KG1 (cell line): ENCODE results near the gene UAP1L1.
"Not testable (repeated sequence)": the region's sequence is repeated elsewhere in the genome, so short reads cannot be mapped to it uniquely, and the experiment has no call there.

Source experiments
- DNase-seq: peaks from one replicate; lab custom pipeline; 2025; lab: John Stamatoyannopoulos, UW

Gene UAP1L1

DNA sequence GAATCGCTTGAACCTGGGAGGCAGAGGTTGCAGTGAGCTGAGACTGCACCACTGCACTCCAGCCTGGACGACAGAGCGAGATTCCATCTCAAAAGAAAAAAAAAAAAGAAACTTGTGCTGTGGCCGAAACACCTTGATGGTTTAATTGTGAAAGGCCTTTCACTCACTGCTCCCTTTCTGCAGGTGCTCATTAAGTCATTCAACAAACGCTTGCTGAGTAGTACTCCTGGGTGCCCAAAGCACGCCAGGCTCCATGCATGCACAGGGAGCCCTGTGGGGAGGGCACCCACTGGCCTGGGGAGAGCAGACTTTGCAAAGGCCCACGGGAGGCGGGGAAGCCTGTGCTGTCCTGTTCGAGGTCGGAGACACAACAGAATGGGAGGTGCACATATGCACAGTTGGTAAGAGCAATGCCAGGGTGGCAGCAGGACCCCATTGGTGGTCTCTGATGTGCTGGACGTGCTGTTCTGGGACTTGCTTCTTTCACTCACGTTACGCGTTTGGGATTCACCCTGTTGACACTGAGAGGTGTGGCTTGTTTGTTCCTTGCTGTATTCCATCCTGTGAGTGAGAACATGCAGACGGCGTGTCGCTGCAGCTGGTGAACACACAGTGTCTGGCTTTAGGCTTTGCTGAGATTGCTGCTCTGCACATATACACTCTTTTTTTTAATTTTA, 20.4 kb upstream of the UAP1L1 start:
- no peak for DNase-seq

DNA sequence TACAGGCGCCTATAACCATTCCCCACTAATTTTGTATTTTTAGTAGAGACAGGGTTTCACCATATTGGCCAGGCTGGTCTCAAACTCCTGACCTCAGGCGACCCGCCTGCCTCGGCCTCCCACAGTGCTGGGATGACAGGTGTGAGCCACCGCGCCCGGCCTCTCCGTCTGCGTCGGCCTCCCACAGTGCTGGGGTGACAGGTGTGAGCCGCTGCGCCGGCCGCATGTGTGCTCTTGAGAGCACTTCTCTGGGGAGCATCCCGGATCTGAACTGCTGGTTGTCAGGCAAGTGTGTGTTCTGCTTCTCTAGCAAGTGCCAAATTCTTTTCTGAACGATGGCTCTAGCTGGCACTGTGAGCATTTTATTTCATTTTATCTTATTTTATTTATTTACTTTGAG, 19.8 kb upstream of the UAP1L1 start:
- no peak for DNase-seq

DNA sequence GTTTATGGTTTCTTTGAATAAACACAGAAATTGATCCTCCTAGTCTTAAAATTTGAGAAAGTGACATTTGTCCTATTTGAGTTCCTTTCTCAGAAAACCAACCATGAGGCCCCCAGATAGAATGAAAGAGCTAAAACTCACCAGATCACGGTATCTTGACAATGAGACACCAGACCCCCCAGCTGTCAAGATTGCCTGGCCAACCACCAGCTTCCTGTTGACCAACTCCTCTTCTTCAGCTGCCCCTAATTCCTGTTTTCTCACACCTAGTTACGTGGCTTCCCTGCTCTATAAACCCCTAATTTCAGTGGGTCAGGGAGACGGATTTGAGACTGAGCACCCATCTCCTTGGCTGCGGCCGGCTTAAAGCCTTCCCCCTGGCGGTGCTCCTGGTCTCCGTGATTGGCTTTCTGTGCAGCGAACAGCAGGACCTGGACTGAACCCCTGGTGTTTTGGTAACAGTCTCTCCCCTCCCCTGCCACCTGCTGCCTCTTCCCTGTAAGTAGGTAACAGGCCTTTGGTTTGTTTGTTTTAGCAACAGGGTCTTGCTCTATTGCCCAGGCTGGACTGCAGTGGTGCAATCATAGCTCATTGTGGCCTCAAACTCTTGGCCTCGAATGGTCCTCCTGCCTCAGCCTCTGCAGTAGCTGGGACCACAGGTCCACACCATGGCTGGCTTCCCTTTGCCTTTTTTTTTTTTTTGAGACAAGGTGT, 18.6 kb upstream of the UAP1L1 start:
- DNase-seq: no peak

DNA sequence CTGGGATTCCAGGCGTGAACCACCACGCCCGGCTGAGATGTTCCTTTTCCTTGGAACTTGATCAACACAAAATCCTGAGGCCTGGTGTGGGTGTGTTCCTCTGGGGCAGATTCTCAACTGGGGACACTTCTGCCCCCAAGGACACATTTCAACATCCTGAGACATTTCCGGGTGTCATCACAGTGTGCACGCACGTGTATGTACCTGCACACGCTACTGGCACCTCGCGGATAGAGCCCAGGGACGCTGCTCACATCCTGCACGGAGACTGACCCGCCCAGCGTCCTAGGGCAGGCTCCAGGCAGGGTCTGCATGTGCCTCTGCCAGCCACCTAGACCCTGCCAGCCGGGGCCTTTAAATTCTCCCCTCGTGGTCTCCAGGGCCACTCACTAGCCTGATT, 14.9 kb upstream of the UAP1L1 start:
- DNase-seq: no peak

DNA sequence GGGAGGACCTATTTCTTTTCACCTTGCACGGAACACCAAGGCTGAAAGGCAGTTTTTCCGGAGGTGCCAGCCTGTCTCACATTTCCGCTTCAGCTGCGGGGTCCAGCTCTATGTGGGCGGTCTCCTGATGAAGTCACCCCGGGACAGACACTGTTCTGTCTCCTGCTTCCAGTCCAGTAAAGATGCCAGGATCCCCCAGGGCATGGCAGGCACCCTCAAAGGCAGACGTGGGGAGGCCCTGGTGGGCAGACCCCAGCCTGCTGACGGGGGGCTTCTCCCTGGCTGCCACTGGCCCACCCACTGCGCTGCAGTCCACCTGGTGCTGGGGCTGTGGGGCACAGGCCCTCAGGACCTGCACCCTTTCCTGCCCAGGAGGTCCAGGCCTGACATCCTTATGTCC, 14.5 kb upstream of the UAP1L1 start:
- DNase-seq: not testable (repeated sequence)

DNA sequence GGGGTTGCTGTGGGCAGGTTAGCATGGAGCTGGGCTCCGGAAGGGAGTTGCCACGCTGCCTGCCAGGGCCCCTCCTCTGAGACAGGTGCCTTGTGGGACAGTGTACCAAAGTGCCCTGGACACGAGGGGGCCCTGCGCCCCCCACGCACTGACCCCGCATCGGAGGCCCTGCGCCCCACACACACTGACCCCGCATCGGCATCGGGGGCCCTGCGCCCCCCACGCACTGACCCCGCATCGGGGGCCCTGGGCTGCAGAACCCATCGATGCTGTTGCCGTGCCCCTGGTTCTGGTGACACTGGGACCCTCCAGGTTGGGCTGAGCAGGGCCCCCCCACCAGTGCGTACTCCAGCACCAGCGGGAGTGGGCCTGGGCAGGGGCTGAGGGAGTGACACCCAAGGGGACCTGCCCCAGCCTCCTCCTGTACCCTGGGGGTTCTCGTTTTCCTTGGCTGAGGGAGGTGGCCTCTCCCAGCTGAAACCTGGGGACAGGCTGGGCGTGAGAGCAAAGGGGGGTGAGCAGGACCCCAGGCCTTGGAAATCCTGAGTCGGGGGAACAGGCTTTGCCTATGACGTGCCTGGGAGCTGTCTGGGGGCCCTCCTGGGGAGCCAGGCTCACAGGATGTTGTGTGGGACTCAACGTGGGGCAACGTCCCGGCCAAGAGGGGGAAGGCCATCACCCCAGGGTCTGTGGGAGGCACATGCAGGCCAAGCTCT, 13.8 kb upstream of the UAP1L1 start:
- no peak for DNase-seq

DNA sequence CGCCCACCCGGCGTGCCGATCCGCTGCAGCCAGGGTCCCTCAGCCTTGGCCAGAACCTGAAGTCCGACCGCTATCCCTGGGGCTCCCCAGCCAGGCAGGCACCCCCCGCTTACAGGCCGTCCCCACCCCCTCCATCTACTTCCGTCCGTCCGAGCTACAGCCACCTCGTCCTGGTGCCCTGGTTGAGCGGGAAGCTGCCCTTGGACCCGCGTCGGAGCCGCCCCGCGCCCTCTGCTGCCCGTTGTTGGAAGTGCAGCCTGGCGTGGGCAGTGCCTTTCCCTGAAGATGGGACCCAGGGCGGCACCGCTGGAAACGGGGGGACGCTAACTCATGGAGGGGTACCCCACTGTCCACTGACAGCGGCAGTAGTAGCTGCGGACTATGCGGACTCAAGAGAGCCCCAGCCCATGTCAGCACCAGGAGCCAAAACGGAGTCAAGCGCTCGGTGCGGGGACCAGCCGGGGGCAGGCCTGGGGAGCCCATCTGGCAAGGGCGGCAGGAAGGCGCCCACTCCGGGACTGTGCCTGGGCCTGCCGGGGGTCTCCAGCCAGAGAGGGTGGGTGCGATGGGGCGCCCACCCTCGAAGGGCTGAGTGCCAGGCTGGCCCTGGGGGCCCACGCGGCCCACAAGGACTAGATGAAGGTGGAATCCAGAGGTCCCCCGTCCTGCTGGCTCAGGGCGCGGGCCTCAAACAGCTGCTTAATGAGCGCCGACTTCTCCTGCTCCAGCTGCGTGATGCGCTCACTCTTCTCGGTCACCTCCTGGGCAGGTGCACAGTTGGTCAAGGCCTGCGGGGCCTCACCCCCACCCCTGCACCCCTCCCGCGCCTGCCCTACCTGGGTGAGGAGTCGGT, 13.1 kb upstream of the UAP1L1 start:
- peak; percentile 10 for DNase-seq

DNA sequence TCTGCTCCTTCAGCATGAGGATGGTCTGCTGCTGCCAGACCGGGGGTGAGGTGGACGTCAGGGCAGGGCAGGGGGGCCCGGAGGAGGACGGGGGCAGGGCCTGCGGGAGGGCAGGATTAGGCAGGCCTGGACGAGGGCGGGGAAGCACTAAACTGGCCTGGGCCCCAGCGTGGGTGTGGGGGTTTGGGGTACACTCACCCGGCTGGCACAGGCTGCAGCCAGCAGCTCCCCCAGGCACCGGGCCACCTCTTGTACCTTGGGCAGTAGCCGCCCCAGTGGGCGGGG, 12.5 kb upstream of the UAP1L1 start:
- DNase-seq: no peak

DNA sequence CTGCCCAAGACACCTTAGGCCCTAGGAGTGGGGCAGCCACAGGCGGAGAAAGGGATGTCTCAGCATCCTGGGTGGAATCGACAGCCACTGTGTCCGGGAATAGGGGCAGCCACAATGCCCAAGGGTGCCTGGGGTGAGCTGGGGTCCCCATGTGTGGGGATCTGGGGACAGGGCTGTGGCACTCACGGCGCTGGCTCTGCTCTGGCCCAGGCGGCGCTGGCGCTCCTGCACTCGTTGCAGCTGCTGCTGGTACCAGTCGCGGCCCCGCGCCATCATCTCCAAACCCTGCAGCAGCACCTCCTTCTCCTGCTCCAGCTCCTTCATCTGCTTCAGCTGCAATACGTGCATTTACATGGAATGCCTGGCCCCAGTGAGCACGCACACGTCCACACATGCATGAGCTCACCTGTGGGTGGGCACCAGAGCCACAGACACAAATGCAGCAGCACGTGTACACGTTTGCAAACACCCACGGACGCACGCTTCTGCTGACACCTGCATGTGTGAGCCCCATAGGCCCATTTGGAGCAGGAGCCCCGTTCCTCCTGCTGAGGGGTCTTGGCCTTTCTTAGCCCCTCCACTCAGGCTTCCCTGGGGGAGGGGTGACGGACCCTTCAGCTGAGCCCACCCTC, 11.9 kb upstream of the UAP1L1 start:
- DNase-seq: no peak

DNA sequence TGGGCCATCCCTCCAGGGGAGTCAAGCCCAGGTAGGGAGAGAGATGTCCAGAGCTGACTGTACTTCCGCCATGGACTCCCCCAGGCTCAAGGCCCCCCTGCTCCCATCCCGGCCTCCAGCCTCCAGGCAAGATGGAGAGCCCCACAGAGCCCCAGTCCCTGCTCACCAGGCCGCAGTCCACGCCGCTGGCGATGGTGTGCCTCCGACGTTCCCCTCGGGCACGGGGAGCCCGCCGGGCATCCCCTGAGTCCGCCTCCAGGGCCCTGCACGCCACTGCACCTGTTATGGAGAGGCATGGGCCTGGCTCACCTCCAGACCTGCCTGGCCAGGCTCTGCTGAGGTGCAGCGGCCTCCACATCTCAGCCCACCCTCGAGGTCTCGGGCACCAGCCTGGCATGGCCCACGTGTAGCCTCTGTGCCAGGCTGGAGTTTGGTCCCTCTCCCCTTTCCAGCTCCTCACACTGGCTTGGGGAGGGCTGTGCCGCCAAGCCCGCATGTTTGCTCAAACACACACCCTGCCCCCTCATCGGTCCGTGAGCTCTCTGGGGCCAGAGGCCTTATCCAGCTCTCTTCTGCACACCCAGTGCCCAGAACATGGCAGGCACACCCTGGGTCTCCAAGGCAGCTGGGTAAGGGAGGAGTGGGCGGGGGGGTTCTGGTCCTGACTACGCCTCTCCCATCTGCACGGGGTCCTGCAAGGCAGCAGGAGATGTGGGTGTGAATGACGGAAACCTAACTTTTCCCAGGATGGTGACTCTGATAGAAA, 11.0 kb upstream of the UAP1L1 start:
- no peak for DNase-seq

DNA sequence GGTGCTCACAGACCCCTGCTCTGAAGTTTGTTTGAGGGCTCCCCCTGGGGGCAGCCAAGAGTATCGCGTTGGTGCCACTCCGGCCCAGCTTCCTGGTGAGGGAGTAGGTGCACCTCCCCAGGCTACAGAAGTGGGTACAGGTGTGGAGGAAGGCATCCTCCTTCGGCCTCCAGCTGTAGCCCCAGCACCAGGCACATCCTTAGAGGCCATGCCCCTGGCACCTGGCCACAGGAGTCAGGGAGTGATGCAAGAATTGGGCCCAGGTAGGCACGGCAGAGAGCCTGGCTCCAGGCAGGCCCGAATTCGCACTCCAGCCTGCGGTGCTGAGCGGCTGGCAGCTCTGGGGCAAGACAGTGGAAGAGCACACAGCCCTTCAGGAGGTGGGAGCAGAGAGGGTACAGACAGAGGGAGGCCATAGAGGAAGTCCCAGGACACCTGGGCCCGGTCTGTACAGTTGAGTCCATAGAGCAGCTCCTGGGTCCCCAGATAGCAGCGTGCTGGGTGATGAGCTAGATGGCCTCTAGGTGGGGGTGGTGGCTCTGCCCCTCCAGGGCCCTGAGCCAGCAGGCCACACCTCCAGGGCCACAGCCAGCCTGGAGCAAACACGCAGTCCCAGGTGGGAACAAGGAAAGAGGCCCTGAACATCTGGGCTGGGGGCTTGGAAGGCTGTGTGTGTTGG, 9.3 kb upstream of the UAP1L1 start:
- DNase-seq: peak; percentile 50

DNA sequence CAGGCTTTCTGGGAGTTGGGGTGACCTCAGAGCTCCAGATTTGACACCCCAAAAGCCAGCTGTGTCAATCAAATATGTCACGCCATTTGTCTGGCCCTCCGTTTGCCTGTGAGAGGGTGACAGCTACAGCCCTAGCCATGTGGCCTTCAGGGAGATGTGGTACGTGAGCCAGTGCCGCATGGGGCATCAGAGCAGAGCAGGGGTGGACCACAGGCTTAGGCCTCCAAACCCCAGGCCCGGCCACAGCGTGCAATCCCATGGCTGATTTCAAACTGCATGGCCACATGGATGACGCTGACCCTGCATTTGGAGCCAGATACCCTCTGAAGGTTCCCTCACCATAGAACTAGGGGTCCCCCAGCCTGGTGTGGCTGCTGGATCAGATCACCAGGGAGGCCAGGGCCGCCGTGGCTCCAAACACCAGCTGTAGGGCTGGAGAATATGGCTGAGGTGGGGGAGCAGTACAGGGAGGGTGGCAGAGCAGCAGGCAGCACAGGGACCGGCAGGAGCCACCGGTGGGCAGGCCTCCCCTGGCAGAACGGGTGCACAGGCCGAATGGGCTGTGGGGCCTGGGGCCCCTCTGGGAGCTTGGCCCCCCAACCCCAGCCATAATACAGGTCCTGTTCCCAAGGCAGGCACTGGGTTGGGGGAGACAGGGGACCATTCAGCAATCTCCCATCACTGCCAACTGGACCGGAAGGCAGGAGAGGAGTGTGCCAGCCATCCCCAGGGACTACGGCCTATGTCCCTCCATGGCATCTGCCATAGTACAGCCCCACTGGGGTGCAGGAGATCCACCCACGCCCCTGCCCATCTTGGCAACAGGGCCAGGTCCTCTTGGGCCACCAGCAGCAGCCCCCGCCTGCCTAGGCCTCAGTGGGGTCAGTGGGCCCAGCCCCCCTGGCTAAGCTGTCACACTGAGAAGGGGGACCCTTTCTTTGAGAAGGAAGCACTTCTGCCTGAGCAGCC, 8.5 kb upstream of the UAP1L1 start:
- no peak for DNase-seq

DNA sequence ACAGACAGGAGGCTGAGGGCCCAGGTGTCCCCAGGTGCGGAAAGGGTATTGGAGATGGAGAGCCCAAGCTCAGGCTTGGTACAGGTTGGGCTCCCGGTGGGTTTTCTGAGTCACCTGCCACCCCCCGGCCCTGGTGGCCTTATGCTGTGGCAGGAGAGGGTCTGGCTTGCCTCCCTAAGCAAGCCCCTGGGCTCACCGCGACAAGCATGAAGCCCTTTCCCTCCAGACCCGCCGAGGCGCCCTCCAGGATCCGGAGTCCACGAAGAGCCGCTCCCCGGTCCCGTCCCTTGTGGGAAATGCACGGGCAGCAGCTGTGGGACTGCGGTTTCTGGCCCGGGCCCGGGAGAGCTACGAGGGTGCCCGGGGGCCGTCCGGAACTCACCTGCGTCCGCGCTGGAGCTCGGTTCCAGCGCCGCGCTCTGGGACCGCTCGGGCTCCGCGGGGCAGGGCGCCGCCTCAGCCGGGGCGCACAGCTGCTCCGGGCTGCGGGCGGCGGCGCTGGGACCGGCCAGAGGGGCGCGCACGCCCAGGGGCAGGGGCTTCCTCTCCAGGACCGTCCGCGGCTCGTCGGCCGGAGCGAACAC, 7.7 kb upstream of the UAP1L1 start:
- no peak for DNase-seq

DNA sequence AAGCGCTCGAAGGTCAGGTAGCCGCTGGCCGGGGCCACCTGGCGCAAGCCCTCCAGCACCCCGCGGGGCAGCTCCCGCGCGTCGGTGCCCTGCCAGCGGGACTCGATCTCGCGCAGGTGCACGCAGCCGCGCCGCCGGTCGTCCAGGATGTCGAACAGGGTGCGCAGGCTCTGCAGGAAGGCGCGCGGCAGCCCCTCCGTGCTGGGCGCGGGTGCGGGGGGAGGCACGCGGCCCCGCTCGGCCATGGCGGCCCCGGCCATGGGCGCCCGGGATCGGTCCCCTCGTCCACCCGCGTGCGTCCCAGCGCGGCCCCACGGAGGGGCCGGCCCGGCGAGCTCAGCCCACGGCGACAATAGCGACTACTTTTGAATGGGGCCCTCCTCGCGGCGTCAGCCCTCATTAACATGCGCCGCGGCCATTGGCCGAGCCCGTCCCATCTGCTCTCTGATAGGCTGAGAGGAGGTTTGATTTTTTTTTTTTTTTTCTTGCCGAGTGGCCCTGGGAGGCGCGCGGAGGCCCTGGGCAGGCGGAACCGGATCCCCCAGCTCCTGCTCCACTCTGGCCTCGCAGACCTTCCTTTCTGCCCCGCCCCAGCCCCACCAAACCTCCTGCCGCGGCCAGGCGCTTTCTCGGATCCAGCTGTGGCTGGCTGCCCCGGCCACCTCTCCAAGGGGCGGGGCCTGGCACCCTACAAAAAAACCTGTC, 7.0 kb upstream of the UAP1L1 start, which contains the start of gene SAPCD2:
TSS of gene SAPCD2 (minus strand) at position 357 of the 705 bp plus-strand sequence. CDS start at position 260, 97 bp downstream.
- DNase-seq: peak; percentile 67

DNA sequence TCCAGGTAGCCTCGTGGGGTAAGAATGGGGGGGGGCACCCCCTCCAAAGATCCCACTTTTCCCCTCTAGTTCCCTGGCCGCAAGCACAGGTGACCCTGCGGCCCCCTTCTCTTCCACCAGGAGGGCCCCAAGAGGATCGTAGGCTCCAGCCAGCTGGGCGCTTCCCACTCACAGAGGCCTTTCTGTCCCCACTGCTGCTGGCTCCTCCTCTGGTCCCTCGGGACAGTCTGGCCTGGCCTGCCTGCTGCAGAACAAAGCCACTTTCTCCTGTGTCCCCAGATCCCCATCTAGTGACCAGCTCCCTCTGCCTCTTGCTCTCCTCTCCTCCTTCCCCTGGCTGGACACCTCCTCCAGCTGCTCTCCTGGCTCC, 6.4 kb upstream of the UAP1L1 start:
- DNase-seq: no peak

DNA sequence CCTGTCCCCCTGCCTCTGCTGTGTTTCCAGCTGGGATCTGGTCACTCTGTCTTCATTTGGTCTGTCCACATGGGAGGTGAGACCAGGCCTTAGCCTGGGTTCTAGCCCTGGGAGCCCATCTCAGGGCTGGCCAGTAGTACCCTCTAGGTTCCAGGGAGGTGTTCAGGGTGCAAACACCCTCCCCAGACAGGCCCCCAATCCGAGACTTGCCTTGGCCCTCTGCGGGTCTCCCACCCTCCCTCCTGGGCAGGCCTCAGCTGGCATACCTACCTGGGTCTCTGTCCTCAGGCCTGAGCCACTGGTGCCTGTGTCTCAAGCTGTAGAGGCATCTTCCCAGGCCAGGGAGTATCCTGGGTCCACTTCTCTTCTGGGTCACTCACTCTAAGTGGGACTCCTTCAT, 6.0 kb upstream of the UAP1L1 start:
- no peak for DNase-seq

DNA sequence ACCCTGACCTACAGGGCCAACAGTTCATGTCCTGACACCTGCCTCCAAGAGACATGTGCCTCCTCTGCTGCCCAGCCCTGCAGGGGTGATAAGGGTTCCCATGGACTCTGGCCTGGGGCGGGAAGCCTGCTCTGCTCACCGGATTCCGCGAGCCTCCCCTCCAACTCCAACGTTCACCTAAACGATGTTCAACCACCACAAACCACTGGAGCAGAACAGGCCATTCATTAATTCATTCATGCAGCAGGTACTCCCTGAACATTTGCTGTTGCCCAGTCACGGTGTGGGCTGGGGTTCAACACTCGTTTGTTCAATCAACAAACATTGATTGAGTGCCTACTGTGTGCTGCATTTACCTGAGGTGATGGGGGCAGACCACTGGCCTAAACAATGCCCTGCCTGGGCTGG, 3.3 kb upstream of the UAP1L1 start:
- DNase-seq: no peak

DNA sequence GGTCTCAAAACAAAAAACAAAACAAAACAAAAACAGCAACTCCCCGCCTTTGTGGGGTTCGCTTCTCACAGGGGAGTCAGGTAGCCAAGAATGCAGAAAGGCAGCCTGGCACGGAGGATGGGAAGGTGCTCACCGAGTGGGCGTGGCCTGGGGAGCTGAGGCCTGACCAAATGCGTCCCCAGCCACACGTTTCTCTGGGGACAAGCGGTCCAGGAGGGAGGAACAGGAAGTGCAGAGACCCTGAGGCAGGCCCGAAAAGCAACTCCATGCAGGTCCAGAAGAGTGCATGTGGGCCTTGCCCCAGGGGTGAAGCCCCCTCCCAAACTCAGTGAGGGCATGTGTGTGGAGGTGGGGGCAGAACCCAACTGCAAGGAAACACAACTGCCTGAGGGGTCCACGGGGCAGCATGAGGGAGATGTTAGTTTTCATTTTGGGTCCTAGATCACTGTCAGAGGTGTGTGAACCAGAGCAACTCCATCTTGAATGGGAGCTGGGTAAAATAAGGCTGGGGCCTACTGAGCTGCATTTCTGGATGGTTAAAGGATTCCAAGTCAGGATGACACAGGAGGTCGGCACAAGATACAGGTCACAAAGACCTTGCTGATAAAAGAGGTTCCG, 2.6 kb upstream of the UAP1L1 start:
- no peak for DNase-seq
